Esophagus muscularis mucosa (tissue), 2 donors: ENCODE data around the gene GPRIN1.

Experiments used
- POLR2A ChIP-seq: fragments of 450-650 bp; IDR thresholded peaks from one replicate; pipeline ENCODE4 v1.6.1; 2017; ENCODE audit warnings: antibody characterized with exemption, moderate library complexity, mild to moderate bottlenecking, low read depth
- POLR2AphosphoS5 ChIP-seq, 2 donors: sonication (generic); formaldehyde crosslinking; IDR thresholded peaks; one replicate each; pipeline ENCODE4 v1.6.1; 2017; ENCODE audit warnings: antibody characterized with exemption in 2 of 2

- TF ChIP-seq POLR2A: no peak
- TF ChIP-seq POLR2AphosphoS5 (IDR thresholded peaks at IDR 0.05): no peak
These were observed 46.6 kb upstream of the GPRIN1 start for GRCh38 chr5:176656467-176656990.
